CD1c-positive myeloid dendritic cell (primary cell): ENCODE data around the gene USP17L10.
"Not testable (repeated sequence)": the region's sequence is repeated elsewhere in the genome, so short reads cannot be mapped to it uniquely, and the experiment has no call there.

Source experiments
- DNase-seq: peaks from one replicate; pipeline ENCODE4 v3.0.0-alpha.2; 2016; ENCODE audit errors: extremely low spot score

USP17L10 gene, protein sequence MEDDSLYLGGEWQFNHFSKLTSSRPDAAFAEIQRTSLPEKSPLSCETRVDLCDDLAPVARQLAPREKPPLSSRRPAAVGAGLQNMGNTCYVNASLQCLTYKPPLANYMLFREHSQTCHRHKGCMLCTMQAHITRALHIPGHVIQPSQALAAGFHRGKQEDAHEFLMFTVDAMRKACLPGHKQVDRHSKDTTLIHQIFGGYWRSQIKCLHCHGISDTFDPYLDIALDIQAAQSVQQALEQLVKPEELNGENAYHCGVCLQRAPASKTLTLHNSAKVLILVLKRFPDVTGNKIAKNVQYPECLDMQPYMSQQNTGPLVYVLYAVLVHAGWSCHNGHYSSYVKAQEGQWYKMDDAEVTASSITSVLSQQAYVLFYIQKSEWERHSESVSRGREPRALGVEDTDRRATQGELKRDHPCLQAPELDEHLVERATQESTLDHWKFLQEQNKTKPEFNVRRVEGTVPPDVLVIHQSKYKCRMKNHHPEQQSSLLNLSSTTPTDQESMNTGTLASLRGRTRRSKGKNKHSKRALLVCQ

DNA sequence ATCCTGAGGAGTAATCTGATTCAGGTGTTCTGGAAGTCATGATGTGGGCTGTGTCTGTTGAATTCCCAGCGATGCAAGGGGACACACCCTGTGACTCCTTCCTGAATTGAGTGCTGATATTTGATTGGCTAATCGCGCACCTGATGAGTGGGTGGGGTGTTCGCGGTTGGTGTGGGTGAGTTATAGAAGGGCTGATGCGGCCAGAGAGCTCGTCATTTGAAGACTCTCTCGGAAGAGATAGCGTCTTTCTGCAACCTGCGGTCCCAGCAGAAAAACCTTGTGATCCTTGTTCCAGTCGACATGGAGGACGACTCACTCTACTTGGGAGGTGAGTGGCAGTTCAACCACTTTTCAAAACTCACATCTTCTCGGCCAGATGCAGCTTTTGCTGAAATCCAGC lies at the start of gene USP17L10:
USP17L10 (plus strand) TSS at position 301 of the 400 bp plus-strand sequence; CDS start at position 301, 0 bp downstream.
- DNase-seq = not testable (repeated sequence)

DNA sequence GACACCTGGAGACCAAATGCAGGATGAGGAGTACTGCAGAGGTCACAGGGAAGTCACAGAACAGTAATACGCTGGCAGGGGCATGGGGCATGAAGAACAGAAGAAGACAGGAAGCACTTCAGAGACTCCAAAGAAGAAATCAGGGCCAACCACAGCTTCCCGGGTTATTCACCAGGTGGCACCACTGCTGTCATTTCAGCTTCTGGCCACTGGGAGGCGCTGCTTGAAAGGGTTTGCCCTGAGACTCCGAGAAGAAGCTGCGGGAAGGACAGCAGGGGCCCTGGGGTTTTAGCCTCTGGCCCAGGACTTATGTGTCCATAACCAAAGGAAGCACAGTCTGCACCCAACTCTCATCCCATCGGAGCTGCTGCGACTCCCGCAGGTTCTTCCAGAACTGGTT lies 44.5 kb upstream of the USP17L10 start:
- not testable (repeated sequence) for DNase-seq

DNA sequence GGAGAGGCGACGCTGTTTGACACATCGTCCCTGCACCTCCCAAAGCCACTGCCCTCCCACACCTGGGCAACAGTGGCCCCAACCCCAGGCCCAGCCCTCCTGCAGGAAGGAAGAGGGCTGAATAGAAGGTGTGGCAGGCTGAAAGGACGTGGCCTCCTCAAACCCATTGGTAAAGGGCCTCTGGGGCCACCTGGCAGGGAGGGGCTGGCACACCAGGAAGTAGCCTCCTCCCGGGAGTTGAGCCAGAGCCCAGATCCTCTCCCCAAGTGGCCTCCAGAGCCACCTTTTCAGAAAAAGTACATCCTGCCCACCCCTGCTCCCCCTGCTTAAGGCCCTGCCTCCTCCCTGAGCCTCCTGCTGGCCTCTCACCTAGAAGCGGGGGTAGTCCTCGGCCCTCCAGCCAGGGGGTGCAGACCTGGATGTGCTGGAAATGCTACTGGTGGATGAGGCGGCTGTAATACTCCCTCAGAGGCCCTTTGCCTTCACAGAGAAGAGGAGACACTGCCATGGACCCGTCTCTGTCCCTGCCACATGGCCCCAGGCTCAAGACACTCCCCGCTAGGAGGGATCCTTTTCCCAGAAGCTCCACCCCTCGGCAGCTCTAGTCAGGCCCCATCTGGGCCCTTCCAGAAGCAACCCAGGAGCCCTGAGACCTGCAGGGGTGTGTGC lies 40.5 kb upstream of the USP17L10 start, which contains the start of gene FAM90A26:
FAM90A26 (plus strand) TSS at position 619 of the 669 bp plus-strand sequence. CDS start 2,764 bp downstream, outside the sequence.
- DNase-seq = not testable (repeated sequence)

DNA sequence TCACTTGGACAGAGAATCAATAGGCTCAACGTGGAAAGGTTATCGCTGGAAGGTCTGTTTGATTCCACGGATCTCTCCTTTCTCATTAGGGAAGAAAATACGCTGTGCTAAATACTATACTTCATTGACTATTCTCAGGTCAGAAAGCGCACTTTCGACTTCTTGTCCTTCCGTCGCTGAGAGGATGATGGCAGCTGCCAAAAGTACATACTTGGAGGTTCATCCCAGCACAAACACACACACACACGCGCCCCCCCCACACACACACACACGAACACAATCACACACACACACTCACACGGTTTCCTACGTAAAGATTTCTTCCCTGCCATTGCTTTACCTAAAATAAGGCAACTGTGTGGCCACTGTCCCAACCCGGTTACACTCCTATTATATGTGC lies 4.2 kb downstream of the USP17L10 start:
- DNase-seq = not testable (repeated sequence)

GRCh38 chr4:9215105-9215504 lies 4.6 kb downstream of the USP17L10 start, which contains the start of gene USP17L11:
TSS of gene USP17L11 (plus strand) at chr4:9215405. CDS start at chr4:9215405, 0 bp downstream.
- not testable (repeated sequence) for DNase-seq

- not testable (repeated sequence) for DNase-seq
These were observed 9.4 kb downstream of the USP17L10 start, which contains the start of gene USP17L12 for GRCh38 chr4:9219852-9220251. TSS of gene USP17L12 (plus strand) at chr4:9220152. CDS start at chr4:9220152, 0 bp downstream.

DNA sequence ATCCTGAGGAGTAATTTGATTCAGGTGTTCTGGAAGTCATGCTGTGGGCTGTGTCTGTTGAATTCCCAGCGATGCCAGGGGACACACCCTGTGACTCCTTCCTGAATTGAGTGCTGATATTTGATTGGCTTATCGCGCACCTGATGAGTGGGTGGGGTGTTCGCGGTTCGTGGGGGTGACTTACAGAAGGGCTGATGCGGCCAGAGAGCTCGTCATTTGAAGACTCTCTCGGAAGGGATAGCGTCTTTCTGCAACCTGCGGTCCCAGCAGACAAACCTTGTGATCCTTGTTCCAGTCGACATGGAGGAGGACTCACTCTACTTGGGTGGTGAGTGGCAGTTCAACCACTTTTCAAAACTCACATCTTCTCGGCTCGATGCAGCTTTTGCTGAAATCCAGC lies 14.1 kb downstream of the USP17L10 start, which contains the start of gene USP17L13:
USP17L13 (plus strand) TSS at position 301 of the 400 bp plus-strand sequence; CDS start at position 301, 0 bp downstream.
- not testable (repeated sequence) for DNase-seq

DNA sequence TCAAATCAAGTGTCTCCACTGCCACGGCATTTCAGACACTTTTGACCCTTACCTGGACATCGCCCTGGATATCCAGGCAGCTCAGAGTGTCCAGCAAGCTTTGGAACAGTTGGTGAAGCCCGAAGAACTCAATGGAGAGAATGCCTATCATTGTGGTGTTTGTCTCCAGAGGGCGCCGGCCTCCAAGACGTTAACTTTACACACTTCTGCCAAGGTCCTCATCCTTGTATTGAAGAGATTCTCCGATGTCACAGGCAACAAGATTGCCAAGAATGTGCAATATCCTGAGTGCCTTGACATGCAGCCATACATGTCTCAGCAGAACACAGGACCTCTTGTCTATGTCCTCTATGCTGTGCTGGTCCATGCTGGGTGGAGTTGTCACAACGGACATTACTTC lies 19.8 kb downstream of the USP17L10 start:
- not testable (repeated sequence) for DNase-seq

DNA sequence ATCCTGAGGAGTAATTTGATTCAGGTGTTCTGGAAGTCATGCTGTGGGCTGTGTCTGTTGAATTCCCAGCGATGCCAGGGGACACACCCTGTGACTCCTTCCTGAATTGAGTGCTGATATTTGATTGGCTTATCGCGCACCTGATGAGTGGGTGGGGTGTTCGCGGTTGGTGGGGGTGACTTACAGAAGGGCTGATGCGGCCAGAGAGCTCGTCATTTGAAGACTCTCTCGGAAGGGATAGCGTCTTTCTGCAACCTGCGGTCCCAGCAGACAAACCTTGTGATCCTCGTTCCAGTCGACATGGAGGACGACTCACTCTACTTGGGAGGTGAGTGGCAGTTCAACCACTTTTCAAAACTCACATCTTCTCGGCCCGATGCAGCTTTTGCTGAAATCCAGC lies 23.6 kb downstream of the USP17L10 start, which contains the start of gene USP17L15:
USP17L15 (plus strand) TSS at position 301 of the 400 bp plus-strand sequence; CDS start at position 301, 0 bp downstream.
- not testable (repeated sequence) for DNase-seq

DNA sequence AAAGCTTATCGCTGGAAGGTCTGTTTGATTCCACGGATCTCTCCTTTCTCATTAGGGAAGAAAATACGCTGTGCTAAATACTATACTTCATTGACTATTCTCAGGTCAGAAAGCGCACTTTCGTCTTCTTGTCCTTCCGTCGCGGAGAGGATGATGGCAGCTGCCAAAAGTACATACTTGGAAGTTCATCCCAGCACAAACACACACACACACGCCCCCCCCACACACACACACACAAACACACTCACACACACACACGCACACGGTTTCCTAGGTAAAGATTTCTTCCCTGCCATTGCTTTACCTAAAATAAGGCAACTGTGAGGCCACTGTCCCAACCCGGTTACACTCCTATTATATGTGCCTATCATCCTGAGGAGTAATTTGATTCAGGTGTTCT lies 28.0 kb downstream of the USP17L10 start:
- not testable (repeated sequence) for DNase-seq

GRCh38 chr4:9243579-9243978 lies 33.1 kb downstream of the USP17L10 start, which contains the start of gene USP17L17:
TSS of gene USP17L17 (plus strand) at chr4:9243879. CDS start at chr4:9243879, 0 bp downstream.
- not testable (repeated sequence) for DNase-seq

GRCh38 chr4:9247953-9248680 lies 37.7 kb downstream of the USP17L10 start, which contains the start of gene USP17L18:
TSS of gene USP17L18 (plus strand) at chr4:9248630. CDS start at chr4:9248630, 0 bp downstream.
- peak; percentile 0 for DNase-seq

GRCh38 chr4:9253078-9253477 lies 42.6 kb downstream of the USP17L10 start, which contains the start of gene USP17L19:
TSS of gene USP17L19 (plus strand) at chr4:9253378. CDS start at chr4:9253378, 0 bp downstream.
- not testable (repeated sequence) for DNase-seq

- DNase-seq = not testable (repeated sequence)
These were observed 47.4 kb downstream of the USP17L10 start, which contains the start of gene USP17L20 for GRCh38 chr4:9257824-9258223. TSS of gene USP17L20 (plus strand) at chr4:9258124. CDS start at chr4:9258124, 0 bp downstream.
